ENCODE results near the gene DNAJC24.

The DNAJC24 gene

DNA sequence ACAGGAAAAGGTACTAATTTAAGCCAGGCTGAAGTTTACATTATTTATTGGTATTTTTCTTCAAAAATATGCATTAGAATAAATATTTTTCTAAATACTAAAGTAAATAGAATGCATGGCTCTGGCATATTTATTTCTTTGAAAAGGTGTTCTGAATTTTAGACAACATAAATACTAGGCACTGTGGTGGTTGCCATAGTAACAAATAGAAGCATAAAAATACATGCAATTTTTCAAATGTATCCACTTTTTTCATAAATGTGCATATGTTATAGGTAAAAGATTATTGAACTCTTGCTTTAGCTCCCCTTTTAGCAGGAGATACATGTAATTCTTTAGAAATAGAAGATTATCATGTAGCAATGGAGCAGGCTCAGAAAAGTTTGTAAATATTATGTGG, 18.5 kb upstream of the DNAJC24 start:
- H3K9ac ChIP-seq (ENCODE audit: low read length in 5 of 5) = no peak overlapping the region
- H3K4me1 ChIP-seq (ENCODE audit: control insufficient read depth in 5 of 5, insufficient read depth in 5 of 5, low read length in 5 of 5) = no peaks in the 10 kb centered on the region
- no peaks in the 10 kb centered on the region for H3K36me3 ChIP-seq (ENCODE audit: control insufficient read depth in 5 of 5, insufficient read depth in 5 of 5, low read length in 5 of 5)
- H3K27ac ChIP-seq (ENCODE audit: low read depth, low read length) = no peak overlapping the region
- no peaks in the 10 kb centered on the region for H3K27me3 ChIP-seq (ENCODE audit: control insufficient read depth in 5 of 5, insufficient read depth in 4 of 5, low read length in 5 of 5)
- no peak overlapping the region for H3K4me3 ChIP-seq (ENCODE audit: low read depth in 1 of 5, low read length in 5 of 5)
- H3K9me3 ChIP-seq (ENCODE audit: control insufficient read depth in 5 of 5, low read length in 5 of 5) = no peaks in the 10 kb centered on the region

- no peaks in the 10 kb centered on the region for H3K9me3 ChIP-seq (ENCODE audit: control insufficient read depth in 5 of 5, low read length in 5 of 5)
- no peak overlapping the region for H3K4me3 ChIP-seq (ENCODE audit: low read depth in 1 of 5, low read length in 5 of 5)
- H3K9ac ChIP-seq (ENCODE audit: low read length in 5 of 5) = no peak overlapping the region
- no peaks in the 10 kb centered on the region for H3K27me3 ChIP-seq (ENCODE audit: control insufficient read depth in 5 of 5, insufficient read depth in 4 of 5, low read length in 5 of 5)
- no peaks in the 10 kb centered on the region for H3K36me3 ChIP-seq (ENCODE audit: control insufficient read depth in 5 of 5, insufficient read depth in 5 of 5, low read length in 5 of 5)
- H3K27ac ChIP-seq (ENCODE audit: low read depth, low read length) = no peak overlapping the region
- no peaks in the 10 kb centered on the region for H3K4me1 ChIP-seq (ENCODE audit: control insufficient read depth in 5 of 5, insufficient read depth in 5 of 5, low read length in 5 of 5)
Observed at GRCh38 chr11:31355131-31355530, 14.5 kb upstream of the DNAJC24 start.

DNA sequence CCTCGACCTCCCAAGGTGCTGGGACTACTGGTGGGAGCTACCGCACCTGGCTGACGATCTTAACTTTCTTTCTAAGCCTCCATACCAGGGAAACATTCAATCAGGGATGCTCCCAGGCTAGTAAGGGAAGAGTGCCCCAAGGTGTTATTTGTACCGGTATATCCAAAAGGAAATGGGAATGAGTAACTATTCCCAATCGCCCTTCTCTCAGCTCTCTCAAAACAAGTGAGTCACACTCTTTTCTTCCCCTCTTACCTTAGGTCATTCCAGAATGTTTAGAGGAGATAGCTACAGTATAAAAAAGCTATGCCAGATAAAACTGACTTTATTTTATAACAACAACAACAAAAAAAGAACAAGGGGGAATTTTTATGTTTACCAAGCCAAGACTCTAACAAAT, 13.8 kb upstream of the DNAJC24 start:
- no peak overlapping the region for H3K9ac ChIP-seq (ENCODE audit: low read length in 5 of 5)
- H3K27ac ChIP-seq (ENCODE audit: low read depth, low read length) = no peak overlapping the region
- H3K4me3 ChIP-seq (ENCODE audit: low read depth in 1 of 5, low read length in 5 of 5) = no peak overlapping the region
- H3K9me3 ChIP-seq (ENCODE audit: control insufficient read depth in 5 of 5, low read length in 5 of 5) = no peaks in the 10 kb centered on the region
- H3K36me3 ChIP-seq (ENCODE audit: control insufficient read depth in 5 of 5, insufficient read depth in 5 of 5, low read length in 5 of 5) = no peaks in the 10 kb centered on the region
- H3K4me1 ChIP-seq (ENCODE audit: control insufficient read depth in 5 of 5, insufficient read depth in 5 of 5, low read length in 5 of 5) = no peaks in the 10 kb centered on the region
- no peaks in the 10 kb centered on the region for H3K27me3 ChIP-seq (ENCODE audit: control insufficient read depth in 5 of 5, insufficient read depth in 4 of 5, low read length in 5 of 5)

- H3K4me1 ChIP-seq (ENCODE audit: control insufficient read depth in 5 of 5, insufficient read depth in 5 of 5, low read length in 5 of 5) = no peaks in the 10 kb centered on the region
- H3K9me3 ChIP-seq (ENCODE audit: control insufficient read depth in 5 of 5, low read length in 5 of 5) = no peaks in the 10 kb centered on the region
- no peak overlapping the region for H3K27ac ChIP-seq (ENCODE audit: low read depth, low read length)
- H3K27me3 ChIP-seq (ENCODE audit: control insufficient read depth in 5 of 5, insufficient read depth in 4 of 5, low read length in 5 of 5) = peaks cover 0 to 2% (median 0%) of the 10 kb centered on the region in 5 donors
- no peaks in the 10 kb centered on the region for H3K36me3 ChIP-seq (ENCODE audit: control insufficient read depth in 5 of 5, insufficient read depth in 5 of 5, low read length in 5 of 5)
- H3K4me3 ChIP-seq (ENCODE audit: low read depth in 1 of 5, low read length in 5 of 5) = no peak overlapping the region
- H3K9ac ChIP-seq (ENCODE audit: low read length in 5 of 5) = no peak overlapping the region
Observed at GRCh38 chr11:31361743-31362142, 7.9 kb upstream of the DNAJC24 start.

GRCh38 chr11:31366795-31367194, 2.9 kb upstream of the DNAJC24 start:
- Histone ChIP-seq H3K9ac (ENCODE audit: low read length in 5 of 5) (no peak overlapping the region), H3K4me1 (ENCODE audit: control insufficient read depth in 5 of 5, insufficient read depth in 5 of 5, low read length in 5 of 5) (peaks cover 2 to 19% (median 14%) of the 10 kb centered on the region in 5 donors), H3K27me3 (ENCODE audit: control insufficient read depth in 5 of 5, insufficient read depth in 4 of 5, low read length in 5 of 5) (peaks cover 0 to 2% (median 0%) of the 10 kb centered on the region in 5 donors), H3K27ac (ENCODE audit: low read depth, low read length) (no peak overlapping the region), H3K4me3 (ENCODE audit: low read depth in 1 of 5, low read length in 5 of 5) (no peak overlapping the region), H3K36me3 (ENCODE audit: control insufficient read depth in 5 of 5, insufficient read depth in 5 of 5, low read length in 5 of 5) (no peaks in the 10 kb centered on the region), H3K9me3 (ENCODE audit: control insufficient read depth in 5 of 5, low read length in 5 of 5) (no peaks in the 10 kb centered on the region)

DNA sequence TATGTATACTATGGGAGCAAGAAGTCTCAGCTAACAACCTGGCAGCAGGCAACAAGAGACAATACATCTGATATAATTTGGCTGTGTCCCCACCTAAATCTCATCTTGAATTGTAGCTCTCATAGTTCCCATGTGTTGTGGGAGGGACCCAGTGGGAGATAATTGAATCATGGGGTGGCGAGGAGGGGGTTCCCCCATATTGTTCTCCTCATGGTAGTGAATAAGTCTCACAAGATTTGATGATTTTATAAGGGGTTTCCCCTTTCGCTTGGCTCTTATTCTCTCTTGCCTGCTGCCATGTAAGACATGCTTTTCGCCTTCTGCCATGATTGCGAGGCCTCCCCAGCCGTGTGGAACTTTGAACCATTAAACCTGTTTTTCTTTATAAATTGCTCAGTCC, 6.2 kb downstream of the DNAJC24 start:
- Histone ChIP-seq H3K4me3 (ENCODE audit: low read depth in 1 of 5, low read length in 5 of 5) (no peak overlapping the region), H3K27me3 (ENCODE audit: control insufficient read depth in 5 of 5, insufficient read depth in 4 of 5, low read length in 5 of 5) (no peaks in the 10 kb centered on the region), H3K36me3 (ENCODE audit: control insufficient read depth in 5 of 5, insufficient read depth in 5 of 5, low read length in 5 of 5) (peaks cover 0 to 2% (median 0%) of the 10 kb centered on the region in 5 donors), H3K27ac (ENCODE audit: low read depth, low read length) (no peak overlapping the region), H3K9ac (ENCODE audit: low read length in 5 of 5) (no peak overlapping the region), H3K4me1 (ENCODE audit: control insufficient read depth in 5 of 5, insufficient read depth in 5 of 5, low read length in 5 of 5) (peaks cover 0 to 4% (median 0%) of the 10 kb centered on the region in 5 donors), H3K9me3 (ENCODE audit: control insufficient read depth in 5 of 5, low read length in 5 of 5) (no peaks in the 10 kb centered on the region)

GRCh38 chr11:31383116-31383515, 13.5 kb downstream of the DNAJC24 start:
- no peak overlapping the region for H3K4me3 ChIP-seq (ENCODE audit: low read depth in 1 of 5, low read length in 5 of 5)
- H3K9me3 ChIP-seq (ENCODE audit: control insufficient read depth in 5 of 5, low read length in 5 of 5) = no peaks in the 10 kb centered on the region
- H3K4me1 ChIP-seq (ENCODE audit: control insufficient read depth in 5 of 5, insufficient read depth in 5 of 5, low read length in 5 of 5) = peaks cover 0 to 4% (median 0%) of the 10 kb centered on the region in 5 donors
- no peak overlapping the region for H3K9ac ChIP-seq (ENCODE audit: low read length in 5 of 5)
- no peaks in the 10 kb centered on the region for H3K27me3 ChIP-seq (ENCODE audit: control insufficient read depth in 5 of 5, insufficient read depth in 4 of 5, low read length in 5 of 5)
- H3K36me3 ChIP-seq (ENCODE audit: control insufficient read depth in 5 of 5, insufficient read depth in 5 of 5, low read length in 5 of 5) = peaks cover 0 to 5% (median 3%) of the 10 kb centered on the region in 5 donors
- no peak overlapping the region for H3K27ac ChIP-seq (ENCODE audit: low read depth, low read length)

- Histone ChIP-seq H3K4me3 (ENCODE audit: low read depth in 1 of 5, low read length in 5 of 5) (no peak overlapping the region), H3K36me3 (ENCODE audit: control insufficient read depth in 5 of 5, insufficient read depth in 5 of 5, low read length in 5 of 5) (peaks cover 0 to 4% (median 3%) of the 10 kb centered on the region in 5 donors), H3K27me3 (ENCODE audit: control insufficient read depth in 5 of 5, insufficient read depth in 4 of 5, low read length in 5 of 5) (no peaks in the 10 kb centered on the region), H3K9me3 (ENCODE audit: control insufficient read depth in 5 of 5, low read length in 5 of 5) (no peaks in the 10 kb centered on the region), H3K4me1 (ENCODE audit: control insufficient read depth in 5 of 5, insufficient read depth in 5 of 5, low read length in 5 of 5) (peaks cover 0 to 4% (median 0%) of the 10 kb centered on the region in 5 donors), H3K27ac (ENCODE audit: low read depth, low read length) (no peak overlapping the region), H3K9ac (ENCODE audit: low read length in 5 of 5) (no peak overlapping the region)
Observed at GRCh38 chr11:31387379-31387778, 17.7 kb downstream of the DNAJC24 start.

GRCh38 chr11:31397239-31397834, 27.7 kb downstream of the DNAJC24 start:
- Histone ChIP-seq H3K4me3 (ENCODE audit: low read depth in 1 of 5, low read length in 5 of 5) (no peak overlapping the region), H3K9ac (ENCODE audit: low read length in 5 of 5) (no peak overlapping the region), H3K4me1 (ENCODE audit: control insufficient read depth in 5 of 5, insufficient read depth in 5 of 5, low read length in 5 of 5) (peaks cover 0 to 6% (median 0%) of the 10 kb centered on the region in 5 donors), H3K27ac (ENCODE audit: low read depth, low read length) (no peak overlapping the region), H3K36me3 (ENCODE audit: control insufficient read depth in 5 of 5, insufficient read depth in 5 of 5, low read length in 5 of 5) (peaks cover 0 to 6% (median 0%) of the 10 kb centered on the region in 5 donors), H3K27me3 (ENCODE audit: control insufficient read depth in 5 of 5, insufficient read depth in 4 of 5, low read length in 5 of 5) (no peaks in the 10 kb centered on the region), H3K9me3 (ENCODE audit: control insufficient read depth in 5 of 5, low read length in 5 of 5) (peaks cover 0 to 14% (median 6%) of the 10 kb centered on the region in 5 donors)

GRCh38 chr11:31404614-31405013, 35.0 kb downstream of the DNAJC24 start:
- Histone ChIP-seq H3K4me3 (ENCODE audit: low read depth in 1 of 5, low read length in 5 of 5) (no peak overlapping the region), H3K9me3 (ENCODE audit: control insufficient read depth in 5 of 5, low read length in 5 of 5) (no peaks in the 10 kb centered on the region), H3K27me3 (ENCODE audit: control insufficient read depth in 5 of 5, insufficient read depth in 4 of 5, low read length in 5 of 5) (no peaks in the 10 kb centered on the region), H3K27ac (ENCODE audit: low read depth, low read length) (no peak overlapping the region), H3K9ac (ENCODE audit: low read length in 5 of 5) (no peak overlapping the region), H3K4me1 (ENCODE audit: control insufficient read depth in 5 of 5, insufficient read depth in 5 of 5, low read length in 5 of 5) (peaks cover 0 to 21% (median 10%) of the 10 kb centered on the region in 5 donors), H3K36me3 (ENCODE audit: control insufficient read depth in 5 of 5, insufficient read depth in 5 of 5, low read length in 5 of 5) (no peaks in the 10 kb centered on the region)

Data from subcutaneous abdominal adipose tissue (tissue), 5 donors.